GM18909 (cell line): ENCODE measurements around the gene C20orf144.

ENCODE experiments used
- ATAC-seq: cut with Tn5 transposase; IDR thresholded peaks from one replicate; pipeline ENCODE4 v1.9.1; 2021; ENCODE audit warnings: mild to moderate bottlenecking; ENCODE audit not compliant: unreplicated experiment, poor library complexity

C20orf144 gene

GRCh38 chr20:33648396-33649004 is 13.6 kb upstream of the C20orf144 start:
- no peak for ATAC-seq

- ATAC-seq: no peak
These were observed 12.9 kb upstream of the C20orf144 start for GRCh38 chr20:33649201-33649681.

GRCh38 chr20:33650111-33650752 is 11.9 kb upstream of the C20orf144 start:
- ATAC-seq: no peak

- ATAC-seq: no peak
These were observed 11.2 kb upstream of the C20orf144 start for GRCh38 chr20:33650753-33651561.

GRCh38 chr20:33651562-33652048 is 10.5 kb upstream of the C20orf144 start:
- no peak for ATAC-seq

GRCh38 chr20:33653218-33653899 is 8.8 kb upstream of the C20orf144 start:
- peak; percentile 39 for ATAC-seq

- ATAC-seq: no peak
These were observed 8.1 kb upstream of the C20orf144 start for GRCh38 chr20:33653900-33654596.

GRCh38 chr20:33654680-33655161 is 7.4 kb upstream of the C20orf144 start:
- no peak for ATAC-seq

GRCh38 chr20:33655164-33655563 is 7.0 kb upstream of the C20orf144 start:
- ATAC-seq: no peak

GRCh38 chr20:33656010-33656782 is 5.9 kb upstream of the C20orf144 start:
- ATAC-seq: no peak

- no peak for ATAC-seq
These were observed 5.1 kb upstream of the C20orf144 start for GRCh38 chr20:33656783-33657703.

- no peak for ATAC-seq
These were observed 4.4 kb upstream of the C20orf144 start for GRCh38 chr20:33657704-33658095.

- ATAC-seq: no peak
These were observed 3.6 kb upstream of the C20orf144 start for GRCh38 chr20:33658510-33658909.

GRCh38 chr20:33658929-33659328 is 3.2 kb upstream of the C20orf144 start:
- ATAC-seq: no peak

GRCh38 chr20:33659341-33660034 is 2.6 kb upstream of the C20orf144 start:
- ATAC-seq: no peak

- no peak for ATAC-seq
These were observed 2.0 kb upstream of the C20orf144 start for GRCh38 chr20:33660035-33660684.

GRCh38 chr20:33660685-33661058 is 1.5 kb upstream of the C20orf144 start:
- ATAC-seq: no peak
